ENCODE results near the gene CDH12. TPM values are rescaled to one million over a fixed set of nuclear protein-coding genes. Genes with fewer than 3 reads are reported as not detected.

The CDH12 gene
- total RNA-seq, 1 experiment from 2014 or later: not detected

- Histone ChIP-seq H2BK120ac (ENCODE audit: low read depth, low read length, poor library complexity, severe bottlenecking) (no peak overlapping the region), H3K4me1 (ENCODE audit: insufficient read depth, low read length) (no peaks in the 10 kb centered on the region), H2BK12ac (ENCODE audit: insufficient read length, low read depth, low read length) (no peak overlapping the region), H2AFZ (ENCODE audit: low read length) (no peak overlapping the region), H3K56ac (ENCODE audit: insufficient read length, low read depth, low read length) (no peak overlapping the region), H3K4me2 (ENCODE audit: insufficient read depth, insufficient read length, low read length) (no peak overlapping the region), H3K23ac (ENCODE audit: insufficient read length, low read depth, low read length) (no peak overlapping the region), H3T11ph (ENCODE audit: low read length) (no peak overlapping the region), H2BK5ac (ENCODE audit: insufficient read length, low read length) (no peak overlapping the region), H3K18ac (ENCODE audit: insufficient read length, low read depth, low read length) (no peak overlapping the region), H3K79me1 (ENCODE audit: insufficient read depth, low read depth, low read length, poor library complexity, severe bottlenecking) (no peaks in the 10 kb centered on the region), H3K27ac (ENCODE audit: insufficient read length, low read depth, low read length) (no peak overlapping the region), H4K20me1 (ENCODE audit: control insufficient read depth, insufficient read depth, insufficient read length) (no peaks in the 10 kb centered on the region), H3K14ac (ENCODE audit: insufficient read depth, low read length) (no peak overlapping the region), H2BK15ac (ENCODE audit: low read depth, low read length) (no peak overlapping the region), H3K9me3 (ENCODE audit: control insufficient read depth, low read depth, low read length) (no peaks in the 10 kb centered on the region), H3K79me2 (ENCODE audit: insufficient read depth, low read length) (no peaks in the 10 kb centered on the region), H3K23me2 (ENCODE audit: insufficient read length, low read depth, low read length, poor library complexity, severe bottlenecking) (no peaks in the 10 kb centered on the region), H2BK20ac (ENCODE audit: low read depth, low read length, poor library complexity, severe bottlenecking) (no peak overlapping the region), H3K27me3 (ENCODE audit: insufficient read depth, low read length) (no peaks in the 10 kb centered on the region), H4K5ac (ENCODE audit: insufficient read length, low read depth, low read length) (no peak overlapping the region), H2AK5ac (ENCODE audit: insufficient read length, low read length) (no peak overlapping the region), H4K8ac (replicated peaks; ENCODE audit: insufficient read length, low read depth, low read length) (no peak overlapping the region), H3K4ac (ENCODE audit: low read depth, low read length) (no peak overlapping the region), H4K91ac (ENCODE audit: insufficient read length, low read depth, low read length) (no peak overlapping the region), H3K9ac (ENCODE audit: extremely low read depth, insufficient read length, low read length) (no peak overlapping the region)
- H3K27ac Mint-ChIP-seq: no peak overlapping the region
- peaks cover 19 to 21% of the 10 kb centered on the region in 2 experiments for H3K4me1 Mint-ChIP-seq
- peaks cover 0 to 8% (median 1%) of the 10 kb centered on the region in 3 experiments; a peak in 3 of 7 replicates for H3K36me3 Mint-ChIP-seq (ENCODE audit: insufficient read depth in 1 of 3, low read depth in 3 of 3)
- no peak for TF ChIP-seq CTCF (conservative IDR thresholded peaks at IDR 0.05)
- peaks cover 0 to 5% of the 10 kb centered on the region in 2 experiments; a peak in 2 of 5 replicates for H3K9me3 Mint-ChIP-seq
- H3K27me3 Mint-ChIP-seq (ENCODE audit: low read depth): no peaks in the 10 kb centered on the region
- H3K4me3 Mint-ChIP-seq: no peak overlapping the region
- no peak for DNase-seq
Measured at GRCh38 chr5:22044229-22044628, 808.9 kb downstream of the CDH12 start.
